ENCODE results near the gene MORN3.
"Not testable (repeated sequence)": the region's sequence is repeated elsewhere in the genome, so short reads cannot be mapped to it uniquely, and the experiment has no call there.

Gene MORN3, protein sequence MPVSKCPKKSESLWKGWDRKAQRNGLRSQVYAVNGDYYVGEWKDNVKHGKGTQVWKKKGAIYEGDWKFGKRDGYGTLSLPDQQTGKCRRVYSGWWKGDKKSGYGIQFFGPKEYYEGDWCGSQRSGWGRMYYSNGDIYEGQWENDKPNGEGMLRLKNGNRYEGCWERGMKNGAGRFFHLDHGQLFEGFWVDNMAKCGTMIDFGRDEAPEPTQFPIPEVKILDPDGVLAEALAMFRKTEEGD

DNA sequence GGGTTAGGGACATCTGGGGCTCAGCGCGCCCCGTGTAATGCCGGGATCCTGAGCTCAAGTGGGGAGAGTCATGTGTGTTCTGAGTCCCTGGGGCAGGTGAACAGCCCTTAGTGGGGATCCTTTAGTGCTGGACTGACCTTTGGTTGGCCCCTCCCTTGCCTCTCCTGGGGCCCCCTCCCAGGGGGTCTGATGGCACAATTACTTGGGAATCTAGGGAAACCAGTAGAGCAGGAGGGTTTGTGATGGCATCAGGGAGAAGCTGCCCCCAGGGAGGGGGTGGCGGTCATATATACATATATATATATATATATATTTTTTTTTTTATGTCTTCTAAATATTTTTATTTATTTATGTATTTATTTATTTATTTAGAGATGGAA is at the start of gene MORN3:
Gene MORN3 (minus strand): TSS at position 134 of the 380 bp plus-strand sequence. CDS start 171 bp downstream, outside the sequence.
- H3K4me3 ChIP-seq (ENCODE audit: low read depth, low read length): no peak within 1 kb of the TSS

- H3K4me3 ChIP-seq (ENCODE audit: low read depth, low read length): no peak overlapping the region
Measured at GRCh38 chr12:121718653-121719239, 49.3 kb upstream of the MORN3 start.

DNA sequence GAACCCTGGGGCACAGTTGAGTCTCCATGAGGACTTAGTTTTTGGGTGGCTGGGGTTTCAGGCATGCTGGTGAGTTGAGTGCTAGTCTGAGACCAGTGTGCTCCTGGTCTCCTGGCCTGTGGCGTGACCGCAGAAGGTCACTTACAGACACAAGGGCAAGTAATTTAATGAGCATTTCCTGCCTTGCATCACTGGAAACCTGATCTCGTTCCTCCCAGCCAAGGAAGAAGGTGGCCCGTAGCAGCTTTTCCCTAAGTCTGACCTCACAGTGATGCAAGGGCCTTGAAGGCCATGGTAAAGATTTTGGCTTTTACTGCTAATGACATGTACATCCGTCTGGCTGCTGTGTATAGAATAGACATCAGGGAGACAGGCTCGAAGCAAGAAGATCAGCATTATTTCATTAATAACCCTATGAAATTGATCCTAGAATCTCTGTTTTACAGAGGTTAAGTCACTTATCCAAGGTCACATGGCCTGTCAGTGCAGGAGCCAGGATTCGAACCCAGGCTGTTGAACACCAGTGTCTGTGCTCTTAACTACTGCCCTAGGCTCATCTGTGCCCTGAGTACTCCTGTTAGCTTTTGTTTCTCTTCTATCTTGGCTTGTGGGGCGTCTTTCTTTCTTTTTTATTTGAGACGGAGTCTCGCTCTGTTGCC is 47.7 kb upstream of the MORN3 start:
- no peak overlapping the region for H3K4me3 ChIP-seq (ENCODE audit: low read depth, low read length)

DNA sequence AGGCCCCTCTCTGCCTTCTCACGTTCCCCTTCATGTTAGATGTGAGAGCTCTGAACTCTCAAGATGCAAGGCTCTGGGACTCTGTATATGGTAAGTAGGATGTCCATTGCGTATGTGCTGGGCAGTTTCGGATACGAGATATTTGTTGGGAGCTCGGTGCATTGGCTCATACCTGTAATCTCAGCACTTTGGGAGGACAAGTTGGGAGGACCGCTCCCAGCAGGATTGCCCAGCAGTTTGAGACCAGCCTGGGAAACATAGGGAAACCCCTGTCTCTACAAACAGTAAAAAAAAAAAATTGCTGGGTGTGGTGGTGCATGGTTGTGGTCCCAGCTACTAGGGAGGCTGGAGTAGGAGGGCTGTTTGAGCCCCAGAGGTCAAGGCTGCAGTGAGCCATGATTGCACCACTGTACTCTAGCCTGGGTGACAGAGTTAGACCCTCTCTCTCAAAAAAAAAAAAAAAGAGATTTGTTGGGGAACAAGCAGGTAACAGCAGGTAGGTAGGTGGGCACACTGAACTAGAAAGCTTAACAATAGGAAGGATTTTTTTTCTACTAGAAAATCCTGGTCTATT is 46.5 kb upstream of the MORN3 start:
- no peak overlapping the region for H3K4me3 ChIP-seq (ENCODE audit: low read depth, low read length)

DNA sequence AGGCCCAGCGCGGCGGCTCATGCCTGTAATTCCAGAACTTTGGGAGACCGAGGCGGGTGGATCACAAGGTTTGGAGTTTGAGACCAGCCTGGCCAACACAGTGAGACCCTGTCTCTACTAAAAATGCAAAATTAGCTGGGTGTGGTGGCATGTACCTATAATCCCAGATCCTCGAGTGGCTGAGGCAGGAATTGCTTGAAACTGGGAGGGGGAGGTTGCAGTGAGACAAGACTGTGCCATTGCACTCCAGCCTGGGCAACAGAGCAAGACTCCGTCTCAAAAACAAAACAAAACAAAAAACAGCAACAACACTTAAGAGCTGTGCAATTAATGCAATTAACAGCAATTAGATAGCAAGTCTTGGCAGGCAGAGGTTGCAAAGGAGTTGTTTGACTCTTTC is 45.6 kb upstream of the MORN3 start:
- H3K4me3 ChIP-seq (ENCODE audit: low read depth, low read length): not testable (repeated sequence)

DNA sequence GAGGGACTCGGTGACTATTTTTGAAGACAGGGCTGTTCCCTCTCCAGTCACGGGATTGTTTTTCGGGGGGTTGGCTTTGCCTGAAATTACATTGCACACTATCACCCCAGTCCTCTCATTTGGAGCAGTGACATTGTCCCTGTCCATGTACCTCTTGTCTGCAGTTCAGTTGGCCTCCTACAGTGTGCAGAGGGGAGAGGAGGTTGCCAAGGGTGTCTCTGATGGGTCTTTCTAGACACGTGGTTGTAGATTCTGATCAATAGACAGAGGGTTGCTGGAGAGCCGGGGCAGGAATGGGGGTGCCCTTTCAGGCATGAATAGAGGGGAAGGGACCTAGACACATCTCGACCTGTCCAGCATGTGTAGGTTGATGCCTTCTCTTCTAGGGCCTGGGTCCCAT is 44.3 kb upstream of the MORN3 start:
- H3K4me3 ChIP-seq (ENCODE audit: low read depth, low read length): peak overlapping the region; percentile 95

- peak overlapping the region; percentile 95 for H3K4me3 ChIP-seq (ENCODE audit: low read depth, low read length)
Measured at GRCh38 chr12:121713257-121713777, 43.9 kb upstream of the MORN3 start.

- H3K4me3 ChIP-seq (ENCODE audit: low read depth, low read length): peak within 1 kb of the TSS; percentile 95
Measured at GRCh38 chr12:121712461-121713256, 43.2 kb upstream of the MORN3 start, which contains the start of gene TMEM120B. Gene TMEM120B (plus strand): TSS chr12:121712752. CDS start chr12:121712896, 144 bp downstream.

DNA sequence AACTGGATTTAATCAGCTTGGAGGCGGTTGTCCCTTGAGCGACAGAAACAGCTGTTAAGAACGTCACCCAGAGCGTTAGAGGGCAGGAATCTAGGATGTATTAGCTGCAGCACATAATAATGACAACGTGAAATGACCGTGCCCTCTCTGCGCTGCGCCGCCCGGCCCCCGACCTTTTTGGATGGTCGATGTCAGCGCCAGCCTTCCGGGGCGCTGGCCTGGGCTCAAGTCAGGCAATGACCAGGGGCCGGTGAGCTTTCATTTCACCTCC is 42.7 kb upstream of the MORN3 start:
- H3K4me3 ChIP-seq (ENCODE audit: low read depth, low read length): peak overlapping the region; percentile 95

- peak overlapping the region; percentile 95 for H3K4me3 ChIP-seq (ENCODE audit: low read depth, low read length)
Measured at GRCh38 chr12:121711361-121712189, 42.1 kb upstream of the MORN3 start.

DNA sequence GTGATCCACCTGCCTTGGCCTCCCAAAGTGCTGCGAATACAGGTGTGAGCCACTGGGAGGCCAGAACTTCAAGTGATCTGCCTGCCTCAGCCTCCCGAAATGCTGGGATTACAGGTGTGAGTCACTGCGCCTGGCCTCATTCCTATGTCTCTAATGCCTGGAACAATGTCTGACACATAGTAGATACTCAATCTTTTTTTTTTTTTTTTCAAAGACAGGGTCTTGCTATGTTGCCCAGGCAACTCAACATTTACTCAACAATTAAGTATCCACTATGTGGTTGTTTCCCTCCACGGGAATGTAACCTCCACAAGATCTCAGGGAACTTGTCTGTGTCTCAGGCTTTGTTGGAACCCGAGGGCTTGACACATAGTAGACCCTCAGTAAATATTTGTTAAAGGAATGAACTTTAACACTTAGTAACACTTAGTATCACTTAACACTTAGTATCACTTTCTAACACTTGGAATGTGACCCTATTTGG is 40.1 kb upstream of the MORN3 start:
- H3K4me3 ChIP-seq (ENCODE audit: low read depth, low read length): no peak overlapping the region

DNA sequence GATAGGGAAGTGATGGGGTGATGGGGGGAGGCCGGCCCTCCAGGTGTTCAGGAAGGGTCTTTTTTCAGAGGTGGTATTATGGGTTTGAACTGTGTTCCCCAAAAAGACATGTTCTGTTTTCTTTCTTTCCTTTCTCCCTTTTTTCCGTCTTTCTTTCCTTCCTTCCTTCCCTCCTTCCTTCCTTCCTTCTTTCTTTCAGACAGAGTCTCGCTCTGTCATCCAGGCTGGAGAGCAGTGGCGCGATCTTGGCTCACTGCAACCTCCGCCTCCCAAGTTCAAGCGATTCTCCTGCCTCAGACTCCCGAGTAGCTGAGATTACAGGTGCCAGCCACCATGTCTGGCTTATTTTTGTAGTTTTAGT is 39.6 kb upstream of the MORN3 start:
- not testable (repeated sequence) for H3K4me3 ChIP-seq (ENCODE audit: low read depth, low read length)

DNA sequence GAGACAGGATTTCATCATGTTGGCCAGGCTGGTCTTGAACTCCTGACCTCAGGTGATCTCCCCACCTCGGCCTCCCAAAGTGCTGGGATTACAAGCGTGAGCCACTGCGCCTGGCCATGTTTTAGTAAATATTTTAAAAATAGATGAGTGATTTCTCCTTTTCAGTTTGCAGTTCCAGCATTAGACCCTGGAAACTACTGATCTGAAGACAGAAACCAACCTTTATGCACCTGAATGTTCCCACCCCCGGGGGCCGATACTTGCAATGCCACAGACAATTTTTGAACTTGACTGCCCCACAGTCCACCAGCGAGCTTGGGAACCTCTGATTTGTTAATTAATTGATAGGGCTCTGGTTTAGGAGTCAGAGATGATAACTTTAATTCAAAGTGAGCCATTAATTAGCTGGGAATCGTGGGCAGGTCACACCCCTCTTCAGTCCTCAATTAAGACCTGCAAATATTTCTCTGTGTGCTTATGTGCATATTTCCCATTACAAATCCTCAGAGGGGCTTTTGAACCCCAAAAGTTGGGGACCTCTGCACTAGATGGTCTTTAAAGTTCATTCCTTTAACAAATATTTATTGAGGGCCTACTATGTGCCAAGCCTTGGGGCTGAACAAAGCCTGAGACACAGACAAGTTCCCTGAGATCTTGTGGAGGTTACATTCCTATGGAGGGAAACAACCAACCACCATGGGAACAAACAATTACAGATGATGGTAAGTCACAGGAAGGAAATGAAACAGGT is 39.0 kb upstream of the MORN3 start:
- H3K4me3 ChIP-seq (ENCODE audit: low read depth, low read length): no peak overlapping the region

DNA sequence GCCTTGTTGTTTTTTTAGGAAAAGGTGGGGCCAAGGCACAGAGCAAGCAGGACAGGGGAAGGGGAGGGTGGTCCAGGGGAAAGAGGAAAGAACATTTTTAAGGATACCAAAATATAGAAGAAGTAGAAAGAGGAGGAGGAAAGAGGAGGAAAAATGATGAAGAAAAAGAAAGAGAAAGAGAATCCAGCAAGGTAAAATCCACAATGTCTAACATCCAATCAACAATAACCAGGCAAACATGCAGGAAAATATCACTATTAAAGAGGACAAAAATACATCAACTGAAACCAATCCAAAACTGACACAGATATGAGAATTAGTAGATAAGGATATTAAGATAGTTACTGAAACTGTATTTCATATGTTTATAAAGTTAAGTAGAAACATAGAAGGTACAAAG is 36.1 kb upstream of the MORN3 start:
- H3K4me3 ChIP-seq (ENCODE audit: low read depth, low read length): no peak overlapping the region

DNA sequence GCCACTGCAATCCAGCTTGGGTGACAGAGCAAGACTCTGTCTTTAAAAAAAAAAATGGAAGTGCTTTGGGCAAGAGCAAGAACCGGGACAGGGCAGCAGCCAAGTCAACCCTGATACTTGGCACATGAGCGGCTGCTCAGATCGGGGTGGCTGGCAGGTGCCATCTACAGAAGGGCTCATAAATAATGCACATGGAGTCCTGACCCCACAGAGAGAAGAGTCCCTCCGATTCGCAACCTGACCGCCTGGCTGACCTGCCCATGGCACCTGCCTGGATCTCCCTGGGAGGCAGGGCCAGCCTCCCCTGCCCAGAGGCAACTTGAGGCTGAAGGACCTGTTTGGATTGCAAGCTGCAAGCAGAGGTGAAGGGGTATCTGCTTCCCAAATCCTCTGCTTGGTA is 33.5 kb upstream of the MORN3 start:
- no peak overlapping the region for H3K4me3 ChIP-seq (ENCODE audit: low read depth, low read length)

GRCh38 chr12:121701667-121702277 is 32.3 kb upstream of the MORN3 start:
- H3K4me3 ChIP-seq (ENCODE audit: low read depth, low read length): no peak overlapping the region

DNA sequence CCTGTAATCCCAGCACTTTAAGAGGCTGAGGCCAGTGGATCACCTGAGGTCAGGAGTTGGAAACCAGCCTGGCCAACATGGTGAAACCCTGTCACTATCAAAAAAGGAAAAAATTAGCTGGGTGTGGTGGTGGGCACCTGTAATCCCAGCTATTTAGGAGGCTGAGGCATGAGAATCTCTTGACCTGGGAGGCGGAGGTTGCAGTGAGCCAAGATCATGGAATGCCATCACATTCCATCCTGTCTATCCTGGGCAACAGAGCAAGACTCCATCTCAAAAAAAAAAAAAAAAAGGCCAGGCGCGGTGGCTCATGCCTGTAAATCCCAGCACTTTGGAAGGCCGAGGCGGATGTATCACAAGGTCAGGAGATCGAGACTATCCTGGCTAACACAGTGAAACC is 28.4 kb upstream of the MORN3 start:
- H3K4me3 ChIP-seq (ENCODE audit: low read depth, low read length): not testable (repeated sequence)

- H3K4me3 ChIP-seq (ENCODE audit: low read depth, low read length): no peak overlapping the region
Measured at GRCh38 chr12:121697093-121697698, 27.7 kb upstream of the MORN3 start.
